SK-N-SH (cell line): ENCODE measurements around the gene PSMD14. TPM values are rescaled to one million over a fixed set of nuclear protein-coding genes. Genes with fewer than 3 reads are reported as not detected.
"Not testable (repeated sequence)": the region's sequence is repeated elsewhere in the genome, so short reads cannot be mapped to it uniquely, and the experiment has no call there.

Source experiments
- CTCF ChIA-PET: fragments of 300-600, 350-600 bp; formaldehyde crosslinking; extraction: SDS; loops from one replicate; lab custom pipeline; 2021; lab: Yijun Ruan, JAX
- POLR2A ChIA-PET: fragments of 350-600 bp; sonication (Branson Sonifier 250); formaldehyde crosslinking; extraction: SDS; loops from one replicate; lab custom pipeline; 2020; ENCODE audit warnings: antibody characterized with exemption, inconsistent platforms; lab: Yijun Ruan, JAX
- DNase-seq: peaks from one replicate; pipeline ENCODE4 v3.0.0; 2012
- H2AFZ ChIP-seq: fragments of 200-600 bp; sonication (generic); 2 replicates; pipeline ENCODE4 v1.8.1; 2016; ENCODE audit warnings: antibody characterized with exemption, mild to moderate bottlenecking, low read depth
- H3F3A ChIP-seq: fragments of 200-600 bp; sonication (generic); replicated peaks from 2 replicates; pipeline ENCODE3; 2016; ENCODE audit warnings: antibody characterized with exemption, mild to moderate bottlenecking; ENCODE audit not compliant: insufficient read depth
- H3K27ac ChIP-seq, 2 experiments: fragments of 200-500 bp in 1 of 2; fragments of 200-600 bp in 1 of 2; sonication (Bioruptor generic) in 1 of 2; sonication (generic), shearing (Covaris generic) in 1 of 2; 2 replicates each; pipeline versions ENCODE4 v1.5.1 to v1.6.1; 2014 to 2016; ENCODE audit warnings: low read depth in 2 of 2, inconsistent platforms in 1 of 2, low read length in 1 of 2, mild to moderate bottlenecking in 1 of 2, mixed read lengths in 1 of 2
- H3K27me3 ChIP-seq: fragments of 200-600 bp; sonication (generic), shearing (Covaris generic); 2 replicates; pipeline ENCODE4 v1.6.1; 2016; ENCODE audit warnings: mixed run types; ENCODE audit not compliant: insufficient read depth
- H3K36me3 ChIP-seq, 2 experiments: fragments of 200-500 bp in 1 of 2; fragments of 200-600 bp in 1 of 2; sonication (Bioruptor generic) in 1 of 2; sonication (generic) in 1 of 2; replicated peaks in 1 of 2; 2 replicates each; pipeline versions ENCODE3 to v1.5.1; 2014 to 2016; ENCODE audit warnings: low read length in 1 of 2, mild to moderate bottlenecking in 1 of 2; ENCODE audit not compliant: insufficient read depth in 2 of 2, control insufficient read depth in 1 of 2
- H3K4me1 ChIP-seq, 2 experiments: fragments of 200-500 bp in 1 of 2; fragments of 200-600 bp in 1 of 2; sonication (Bioruptor generic) in 1 of 2; sonication (generic), shearing (Covaris generic) in 1 of 2; 2 replicates each; pipeline versions ENCODE4 v1.5.1 to v1.6.1; 2014 to 2016; ENCODE audit warnings: low read depth in 1 of 2, low read length in 1 of 2, mixed run types in 1 of 2; ENCODE audit not compliant: insufficient read depth in 2 of 2, control insufficient read depth in 1 of 2
- H3K4me2 ChIP-seq: fragments of 200-600 bp; sonication (generic), shearing (Covaris generic); 2 replicates; pipeline ENCODE4 v1.6.1; 2017; ENCODE audit warnings: mixed run types
- H3K4me3 ChIP-seq, 2 experiments: fragments of 200-500 bp in 1 of 2; fragments of 200-600 bp in 1 of 2; sonication (Bioruptor generic) in 1 of 2; sonication (generic), shearing (Covaris generic) in 1 of 2; 2 replicates each; pipeline versions ENCODE4 v1.5.1 to v1.8.1; 2014 to 2016; ENCODE audit warnings: low read depth in 2 of 2, inconsistent platforms in 1 of 2, low read length in 1 of 2, mild to moderate bottlenecking in 1 of 2, mixed read lengths in 1 of 2, moderate library complexity in 1 of 2
- H3K79me2 ChIP-seq: fragments of 200-600 bp; sonication (generic); 2 replicates; pipeline ENCODE4 v1.8.1; 2017; ENCODE audit warnings: mild to moderate bottlenecking; ENCODE audit not compliant: insufficient read depth
- H3K9ac ChIP-seq: fragments of 200-600 bp; sonication (generic); 2 replicates; pipeline ENCODE4 v1.6.1; 2017; ENCODE audit warnings: mixed run types
- H3K9me2 ChIP-seq: fragments of 200-600 bp; sonication (generic); 2 replicates; pipeline ENCODE4 v1.6.1; 2017; ENCODE audit warnings: mixed run types
- H3K9me3 ChIP-seq: fragments of 200-600 bp; sonication (generic); 2 replicates; pipeline ENCODE4 v1.6.1; 2017; ENCODE audit warnings: mixed run types, mild to moderate bottlenecking, moderate library complexity
- H4K20me1 ChIP-seq: fragments of 200-600 bp; sonication (generic); 2 replicates; pipeline ENCODE4 v1.6.1; 2017; ENCODE audit warnings: mild to moderate bottlenecking, mixed run types; ENCODE audit not compliant: insufficient read depth
- EZH2phosphoT487 ChIP-seq: fragments of 200-600 bp; sonication (generic); IDR thresholded peaks from 2 replicates; pipeline ENCODE4 v1.6.1; 2017; ENCODE audit warnings: low read depth, mixed run types, mild to moderate bottlenecking, antibody characterized with exemption, moderate library complexity, borderline replicate concordance
- GATA2 ChIP-seq: sonication (generic); formaldehyde crosslinking; IDR thresholded peaks from 2 replicates; pipeline ENCODE4 v1.5.0; 2020; ENCODE audit warnings: mild to moderate bottlenecking, missing genetic modification reagents
- JUND ChIP-seq: IDR thresholded peaks from 2 replicates; pipeline ENCODE4 v1.4.0; 2012
- MAX ChIP-seq: IDR thresholded peaks from 2 replicates; pipeline ENCODE4 v1.4.0; 2012; ENCODE audit warnings: low read depth
- SMC3 ChIP-seq: IDR thresholded peaks from 2 replicates; pipeline ENCODE4 v1.6.1; 2012; ENCODE audit warnings: low read depth, low read length, improper control_type of control experiment
- TEAD4 ChIP-seq: IDR thresholded peaks from 2 replicates; pipeline ENCODE4 v1.4.0; 2012; ENCODE audit warnings: mild to moderate bottlenecking, borderline replicate concordance; ENCODE audit not compliant: insufficient read depth
- USF1 ChIP-seq: IDR thresholded peaks from 2 replicates; pipeline ENCODE4 v1.4.0; 2012; ENCODE audit warnings: low read depth, borderline replicate concordance
- ZBTB33 ChIP-seq: IDR thresholded peaks from 2 replicates; pipeline ENCODE4 v1.4.0; 2012; ENCODE audit warnings: low read depth, borderline replicate concordance
- WGBS: methylation state at CpG from one replicate; pipeline ENCODE4 v1.1.6; 2017; ENCODE audit warnings: low lambda C conversion rate; 5-methylcytosine and 5-hydroxymethylcytosine counted together
- polyA plus RNA-seq, 3 experiments: library from polyadenylated mRNA; depleted of rRNA; stranded (reverse); fragments of >200 nt; gene quantifications; 2 replicates each; pipeline ENCODE4 v1.2.3, GENCODE V29; 2012

Gene PSMD14
- polyA plus RNA-seq, 1 of the 3 experiments (the other 2 are of a cell fraction), result 50.4 TPM

- TF ChIP-seq MAX, result no peak
These were observed 50.6 kb downstream of the PSMD14 start (continued) for GRCh38 chr2:161358838-161359237.

- H4K20me1 ChIP-seq, H3F3A ChIP-seq, POLR2A ChIA-PET, H3K27me3 ChIP-seq, H3K4me2 ChIP-seq, DNase-seq, H2AFZ ChIP-seq, H3K9me2 ChIP-seq, H3K27ac ChIP-seq, H3K4me3 ChIP-seq, H3K4me1 ChIP-seq, H3K9ac ChIP-seq: not testable (repeated sequence)
- H3K79me2 ChIP-seq, result peaks cover 96% of the 10 kb centered on the region
- H3K36me3 ChIP-seq, result peaks cover 11 to 39% of the 10 kb centered on the region in 2 experiments
- 96% methylated on average over 7 of the region's 8 CpGs for WGBS
- CTCF ChIA-PET, result interaction anchor here (1.0 kb wide), 1 partner anchor 44 kb away, joined by 3 read pairs; no protein-coding TSS in a partner anchor
- H3K9me3 ChIP-seq, result peaks cover 17% of the 10 kb centered on the region; the same call in 1 of the 2 replicates
These were observed 52.0 kb downstream of the PSMD14 start for GRCh38 chr2:161360095-161360654.

- H3K27me3 ChIP-seq, result no peaks in the 10 kb centered on the region
- peaks cover 93% of the 10 kb centered on the region for H3K79me2 ChIP-seq
- TF ChIP-seq TEAD4 (no peak), EZH2phosphoT487 (no peak), JUND (no peak), SMC3 (no peak)
- no peaks in the 10 kb centered on the region; a peak in 1 of 4 replicates for H3K4me1 ChIP-seq
- H3K9ac ChIP-seq, result no peak overlapping the region
- peaks cover 7% of the 10 kb centered on the region for H3F3A ChIP-seq
- ChIA-PET CTCF (no interaction called here), POLR2A (no interaction called here)
- H3K27ac ChIP-seq, result no peak overlapping the region
- 100% methylated on average over 2 of the region's 2 CpGs for WGBS
- H4K20me1 ChIP-seq, result no peaks in the 10 kb centered on the region
- H3K36me3 ChIP-seq, result peaks cover 16 to 53% of the 10 kb centered on the region in 2 experiments
- no peak for DNase-seq
- H3K4me3 ChIP-seq, result no peak overlapping the region
- H3K9me2 ChIP-seq, result no peaks in the 10 kb centered on the region
- peaks cover 17% of the 10 kb centered on the region; the same call in 1 of the 2 replicates for H3K9me3 ChIP-seq
- no peak overlapping the region for H2AFZ ChIP-seq
- no peak overlapping the region for H3K4me2 ChIP-seq
These were observed 54.4 kb downstream of the PSMD14 start for GRCh38 chr2:161362568-161363166.

- Histone ChIP-seq H3K27me3 (no peaks in the 10 kb centered on the region), H4K20me1 (no peaks in the 10 kb centered on the region), H3K36me3 (peaks cover 57 to 66% of the 10 kb centered on the region in 2 experiments), H3K9ac (no peak overlapping the region), H3K4me2 (no peak overlapping the region), H3K27ac (no peak overlapping the region), H3K4me3 (no peak overlapping the region), H3K4me1 (peaks cover 0 to 2% of the 10 kb centered on the region in 2 experiments; a peak in 2 of 4 replicates), H3K79me2 (peaks cover 45% of the 10 kb centered on the region), H3K9me2 (no peaks in the 10 kb centered on the region), H3K9me3 (peaks cover 4% of the 10 kb centered on the region; the same call in 1 of the 2 replicates), H3F3A (no peaks in the 10 kb centered on the region), H2AFZ (no peak overlapping the region)
- CTCF ChIA-PET, result no interaction called here
- TF ChIP-seq USF1 (no peak), ZBTB33 (no peak), GATA2 (CRISPR knock-in tag) (no peak)
- no peak for DNase-seq
- 96% methylated on average over 3 of the region's 3 CpGs for WGBS
- POLR2A ChIA-PET, result no interaction called here
These were observed 59.5 kb downstream of the PSMD14 start for GRCh38 chr2:161367675-161368074.
